CD4-positive, alpha-beta T cell (primary cell): ENCODE results near the gene KLRB1. TPM values are rescaled to one million over a fixed set of nuclear protein-coding genes. Genes with fewer than 3 reads are reported as not detected.

Experiments
- ATAC-seq: fragments of 200-7000 bp; cut with Tn5 transposase; one replicate; pipeline ENCODE4 v1.10.0; 2022; ENCODE audit warnings: mild to moderate bottlenecking; ENCODE audit not compliant: poor library complexity
- CTCF ChIA-PET: fragments of 350-600 bp; sonication (Branson Sonifier 250); formaldehyde crosslinking; loops from one replicate; lab custom pipeline; 2021; ENCODE audit warnings: antibody characterized with exemption, inconsistent platforms; lab: Charles Lee
- POLR2A ChIA-PET: fragments of 350-600 bp; sonication (Branson Sonifier 250); formaldehyde crosslinking; loops from one replicate; lab custom pipeline; 2021; ENCODE audit warnings: antibody characterized with exemption, inconsistent platforms; lab: Charles Lee
- DNase-seq, 14 experiments: peaks; one replicate each; pipeline ENCODE4 v3.0.0-alpha.2; 2013 to 2020; ENCODE audit warnings: mixed read lengths in 2 of 14
- H3K27ac ChIP-seq, 2 donors: one replicate each; pipeline versions ENCODE4 v1.5.1 to v1.7.0; 2013; ENCODE audit warnings: low read length in 2 of 2, low read depth in 1 of 2, mild to moderate bottlenecking in 1 of 2
- H3K27me3 ChIP-seq, 2 experiments: 1 replicate in 1 of 2; 2 replicates in 1 of 2; pipeline versions ENCODE4 v1.6.1 to v1.7.0; 2013; ENCODE audit warnings: low read length in 2 of 2, control low read depth in 1 of 2, mild to moderate bottlenecking in 1 of 2, moderate library complexity in 1 of 2; ENCODE audit not compliant: insufficient read depth in 2 of 2, control insufficient read depth in 1 of 2
- H3K36me3 ChIP-seq: one replicate; pipeline ENCODE4 v1.6.1; 2013; ENCODE audit warnings: low read length, control low read depth; ENCODE audit not compliant: insufficient read depth
- H3K4me1 ChIP-seq: one replicate; pipeline ENCODE4 v1.6.1; 2013; ENCODE audit warnings: low read length, control low read depth; ENCODE audit not compliant: insufficient read depth
- H3K4me3 ChIP-seq: one replicate; pipeline ENCODE4 v1.5.1; 2013; ENCODE audit warnings: mild to moderate bottlenecking, low read length, moderate library complexity
- H3K9me3 ChIP-seq, 2 experiments: 1 replicate in 1 of 2; 2 replicates in 1 of 2; pipeline versions ENCODE4 v1.6.1 to v1.7.0; 2013; ENCODE audit warnings: low read length in 2 of 2, mild to moderate bottlenecking in 2 of 2, control low read depth in 1 of 2, moderate library complexity in 1 of 2; ENCODE audit not compliant: control insufficient read depth in 1 of 2, insufficient read depth in 1 of 2
- H3K27ac Mint-ChIP-seq: one replicate; pipeline ENCODE4 v1.8.0; 2020; ENCODE audit warnings: mixed read lengths
- H3K27me3 Mint-ChIP-seq: one replicate; pipeline ENCODE4 v1.8.0; 2021; ENCODE audit warnings: mixed read lengths
- H3K36me3 Mint-ChIP-seq: one replicate; pipeline ENCODE4 v1.8.0; 2021; ENCODE audit warnings: low read depth, mixed read lengths
- H3K4me1 Mint-ChIP-seq: one replicate; pipeline ENCODE4 v1.8.0; 2021; ENCODE audit warnings: low read depth, mixed read lengths
- H3K4me3 Mint-ChIP-seq: one replicate; pipeline ENCODE4 v1.8.0; 2020; ENCODE audit warnings: mild to moderate bottlenecking, mixed read lengths
- H3K9me3 Mint-ChIP-seq: one replicate; pipeline ENCODE4 v1.8.0; 2020; ENCODE audit warnings: mixed read lengths
- intact Hi-C, 2 experiments: fragments of 100-400 bp; cut with DNase I in 1 of 2; cut with micrococcal nuclease in 1 of 2; formaldehyde crosslinking; loops; one replicate each; pipeline versions ENCODE4 v1.15.1 to v1.9.0; 2023 to 2025; cut with DNase I, micrococcal nuclease
- total RNA-seq, 174 experiments: library from RNA in 2 of 174; stranded (reverse) in 2 of 174; gene quantifications; one replicate each; pipeline ENCODE4 v1.2.3 and lab custom pipeline; 2021 to 2026
- TF ChIP-seq, protein P1 (sequence below): fragments of 200-600 bp; IDR thresholded peaks from one replicate; pipeline ENCODE4 v1.8.0; 2022; ENCODE audit warnings: antibody characterized with exemption, mild to moderate bottlenecking

Gene KLRB1
- total RNA-seq, 2 experiments from 2014 or later, result 54.8 to 56.2 TPM

DNA sequence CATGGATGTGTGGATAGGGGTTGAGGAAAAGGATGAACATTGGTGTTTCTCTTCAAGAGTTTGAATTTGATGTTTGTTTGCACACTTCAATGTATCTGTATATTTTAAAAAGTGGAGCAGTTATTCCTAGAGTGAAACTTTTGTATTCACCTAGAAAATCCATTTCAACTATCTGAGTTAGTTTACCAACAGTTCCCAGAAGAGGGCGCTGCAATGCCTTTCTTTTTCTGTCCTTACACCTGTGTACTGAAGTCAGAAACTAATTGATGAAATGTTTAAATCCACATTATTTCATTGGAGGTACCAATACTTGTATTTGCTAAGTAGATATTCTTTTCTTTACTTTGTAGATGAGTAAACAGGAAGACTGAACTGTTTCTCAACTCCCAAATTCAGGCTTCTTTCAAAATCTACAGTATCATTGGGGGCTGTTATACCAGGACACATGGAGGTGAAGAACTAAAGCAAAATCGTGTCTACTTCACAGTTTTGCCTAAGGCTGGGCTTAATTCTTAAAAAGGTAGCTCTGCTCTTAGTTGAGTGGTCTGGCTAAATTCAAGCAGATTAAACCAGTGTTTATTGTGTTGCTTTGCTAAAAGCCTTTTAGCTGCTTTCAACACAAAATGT, 26.6 kb upstream of the KLRB1 start:
- H3K9me3 ChIP-seq, result peaks cover 0 to 12% of the 10 kb centered on the region in 2 experiments
- H3K36me3 Mint-ChIP-seq, result peaks cover 21% of the 10 kb centered on the region
- no peaks in the 10 kb centered on the region for H3K27me3 ChIP-seq
- intact Hi-C loops, result loop anchor here (1.0 to 5.0 kb wide), 9 partner anchors 15 to 307 kb away; partner anchors contain the start of gene CLEC2D (in 1 of the 2)
- H3K4me1 ChIP-seq, result peaks cover 45% of the 10 kb centered on the region
- peak overlapping the region in 1 of 2 donors; percentile 37 for H3K27ac ChIP-seq
- no peak overlapping the region for H3K4me3 ChIP-seq
- H3K4me1 Mint-ChIP-seq, result peaks cover 59% of the 10 kb centered on the region
- no peaks in the 10 kb centered on the region for H3K36me3 ChIP-seq
- H3K27me3 Mint-ChIP-seq, result no peaks in the 10 kb centered on the region
- TF ChIP-seq, protein P1, sequence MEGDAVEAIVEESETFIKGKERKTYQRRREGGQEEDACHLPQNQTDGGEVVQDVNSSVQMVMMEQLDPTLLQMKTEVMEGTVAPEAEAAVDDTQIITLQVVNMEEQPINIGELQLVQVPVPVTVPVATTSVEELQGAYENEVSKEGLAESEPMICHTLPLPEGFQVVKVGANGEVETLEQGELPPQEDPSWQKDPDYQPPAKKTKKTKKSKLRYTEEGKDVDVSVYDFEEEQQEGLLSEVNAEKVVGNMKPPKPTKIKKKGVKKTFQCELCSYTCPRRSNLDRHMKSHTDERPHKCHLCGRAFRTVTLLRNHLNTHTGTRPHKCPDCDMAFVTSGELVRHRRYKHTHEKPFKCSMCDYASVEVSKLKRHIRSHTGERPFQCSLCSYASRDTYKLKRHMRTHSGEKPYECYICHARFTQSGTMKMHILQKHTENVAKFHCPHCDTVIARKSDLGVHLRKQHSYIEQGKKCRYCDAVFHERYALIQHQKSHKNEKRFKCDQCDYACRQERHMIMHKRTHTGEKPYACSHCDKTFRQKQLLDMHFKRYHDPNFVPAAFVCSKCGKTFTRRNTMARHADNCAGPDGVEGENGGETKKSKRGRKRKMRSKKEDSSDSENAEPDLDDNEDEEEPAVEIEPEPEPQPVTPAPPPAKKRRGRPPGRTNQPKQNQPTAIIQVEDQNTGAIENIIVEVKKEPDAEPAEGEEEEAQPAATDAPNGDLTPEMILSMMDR, result peak; percentile 87
- POLR2A ChIA-PET, result interaction anchor here (0.7 to 6.3 kb wide), 9 partner anchors 15 to 126 kb away, joined by 4 to 77 read pairs (median 8); partner anchors contain the start of genes CD69 and CLEC2D
- peak overlapping the region; percentile 77 for H3K27ac Mint-ChIP-seq
- H3K4me3 Mint-ChIP-seq, result peak overlapping the region; percentile 79
- peaks cover 3% of the 10 kb centered on the region for H3K9me3 Mint-ChIP-seq
- DNase-seq (peak; percentile 55 to 91 (median 78)), ATAC-seq (peak; percentile 89)
- CTCF ChIA-PET, result interaction anchor here (0.7 to 4.1 kb wide), 12 partner anchors 9 to 117 kb away, joined by 3 to 30 read pairs (median 4); no protein-coding TSS in a partner anchor

DNA sequence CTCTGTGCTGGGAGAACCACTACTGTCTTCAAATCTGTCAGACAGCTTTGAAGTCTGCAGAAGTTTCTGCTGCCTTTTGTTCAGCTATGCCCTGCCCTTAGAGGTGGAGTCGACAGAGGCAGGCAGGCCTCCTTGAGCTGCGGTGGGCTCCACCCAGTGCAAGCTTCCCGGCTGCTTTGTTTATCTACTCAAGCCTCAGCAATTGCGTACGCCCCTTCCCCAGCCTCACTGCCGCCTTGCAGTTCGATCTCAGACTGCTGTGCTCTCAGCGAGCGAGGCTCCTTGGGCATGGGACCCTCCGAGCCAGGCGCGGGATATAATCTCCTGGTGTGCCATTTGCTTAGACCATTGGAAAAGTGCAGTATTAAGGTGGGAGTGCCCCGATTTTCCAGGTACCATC, 25.1 kb upstream of the KLRB1 start:
- H3K27ac ChIP-seq, result no peak overlapping the region
- ChIA-PET CTCF (interaction anchor here (1.2 to 4.1 kb wide), 4 partner anchors 67 to 118 kb away, joined by 3 to 30 read pairs (median 5); no protein-coding TSS in a partner anchor), POLR2A (interaction anchor here (1.0 to 6.3 kb wide), 5 partner anchors 16 to 126 kb away, joined by 3 to 77 read pairs (median 8); partner anchors contain the start of gene CLEC2D)
- DNase-seq (peak in 5 of 14 experiments; percentile 29 to 52 (median 35)), ATAC-seq (no peak)
- peaks cover 0 to 7% of the 10 kb centered on the region in 2 experiments for H3K9me3 ChIP-seq
- H3K4me1 Mint-ChIP-seq, result peaks cover 46% of the 10 kb centered on the region
- no peaks in the 10 kb centered on the region for H3K27me3 Mint-ChIP-seq
- H3K27me3 ChIP-seq, result no peaks in the 10 kb centered on the region
- H3K4me3 ChIP-seq, result no peak overlapping the region
- peaks cover 34% of the 10 kb centered on the region for H3K4me1 ChIP-seq
- peaks cover 14% of the 10 kb centered on the region for H3K36me3 Mint-ChIP-seq
- H3K4me3 Mint-ChIP-seq, result no peak overlapping the region
- intact Hi-C loops, result loop anchor here in 1 of 2 experiments (2.0 to 5.0 kb wide), 4 partner anchors 115 to 305 kb away; no protein-coding TSS in a partner anchor
- TF ChIP-seq, protein P1, result no peak
- H3K9me3 Mint-ChIP-seq, result peaks cover 3% of the 10 kb centered on the region
- no peaks in the 10 kb centered on the region for H3K36me3 ChIP-seq
- H3K27ac Mint-ChIP-seq, result peak overlapping the region; percentile 32

DNA sequence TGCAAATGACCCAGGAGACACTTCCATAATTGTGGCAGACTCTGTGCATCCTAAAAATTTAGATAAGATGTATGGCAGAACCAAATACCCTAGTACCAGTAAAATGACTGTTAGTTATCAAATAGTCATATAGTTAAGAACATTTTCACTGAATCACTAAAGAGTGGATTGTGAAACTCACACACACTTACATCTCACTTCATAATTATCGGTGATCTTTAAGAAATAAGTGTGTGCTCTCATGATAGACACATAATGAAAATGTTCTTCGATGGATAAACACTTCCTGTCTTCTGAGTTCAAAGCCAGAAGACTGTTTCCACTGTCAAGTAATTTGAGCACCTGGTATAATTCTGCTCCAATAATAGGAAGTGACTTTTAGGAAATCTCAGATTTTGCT, 19.1 kb upstream of the KLRB1 start:
- intact Hi-C loops, result no loop called here
- DNase-seq (no peak), ATAC-seq (no peak)
- Mint-ChIP-seq H3K36me3 (peaks cover 44% of the 10 kb centered on the region), H3K4me3 (no peak overlapping the region), H3K4me1 (peaks cover 14% of the 10 kb centered on the region), H3K27ac (no peak overlapping the region), H3K27me3 (no peaks in the 10 kb centered on the region), H3K9me3 (peaks cover 19% of the 10 kb centered on the region)
- TF ChIP-seq, protein P1, result no peak
- no peaks in the 10 kb centered on the region for H3K27me3 ChIP-seq
- no peaks in the 10 kb centered on the region for H3K4me1 ChIP-seq
- peaks cover 0 to 5% of the 10 kb centered on the region in 2 experiments for H3K9me3 ChIP-seq
- ChIA-PET CTCF (no interaction called here), POLR2A (no interaction called here)
- H3K4me3 ChIP-seq, result no peak overlapping the region
- no peaks in the 10 kb centered on the region for H3K36me3 ChIP-seq
- no peak overlapping the region for H3K27ac ChIP-seq
